HG02623 (cell line): Measurements from ENCODE around the gene WDR27.
A peak's percentile ranks its signal among the peaks of the same experiment; 100 is the strongest.
"Not testable (repeated sequence)": the region's sequence is repeated elsewhere in the genome, so short reads cannot be mapped to it uniquely, and the experiment has no call there.

ENCODE experiments used
- ATAC-seq: cut with Tn5 transposase; IDR thresholded peaks from one replicate; pipeline ENCODE4 v1.9.1; 2021; ENCODE audit warnings: moderate library complexity; ENCODE audit not compliant: unreplicated experiment

The WDR27 gene

DNA sequence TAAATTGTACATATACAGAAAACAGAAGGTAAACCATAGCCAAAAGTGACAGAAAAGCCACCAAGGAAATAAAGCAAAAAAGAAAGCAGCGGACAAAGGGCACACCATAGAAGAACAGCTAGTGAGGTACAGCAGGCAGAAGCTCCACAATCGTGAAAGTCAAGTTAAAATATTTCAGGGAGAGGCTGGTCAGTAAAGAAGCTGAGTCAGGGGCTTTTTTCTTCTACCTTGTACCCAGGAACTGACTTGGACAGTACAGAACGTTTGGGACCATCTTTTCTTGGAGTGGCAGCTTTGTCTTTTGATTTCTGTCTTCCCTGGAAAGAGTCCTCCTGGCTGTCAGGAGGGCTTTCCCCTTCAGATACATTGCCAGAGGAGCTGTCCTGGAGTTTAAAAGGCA lies 8.2 kb upstream of the WDR27 start:
- ATAC-seq, result no peak

DNA sequence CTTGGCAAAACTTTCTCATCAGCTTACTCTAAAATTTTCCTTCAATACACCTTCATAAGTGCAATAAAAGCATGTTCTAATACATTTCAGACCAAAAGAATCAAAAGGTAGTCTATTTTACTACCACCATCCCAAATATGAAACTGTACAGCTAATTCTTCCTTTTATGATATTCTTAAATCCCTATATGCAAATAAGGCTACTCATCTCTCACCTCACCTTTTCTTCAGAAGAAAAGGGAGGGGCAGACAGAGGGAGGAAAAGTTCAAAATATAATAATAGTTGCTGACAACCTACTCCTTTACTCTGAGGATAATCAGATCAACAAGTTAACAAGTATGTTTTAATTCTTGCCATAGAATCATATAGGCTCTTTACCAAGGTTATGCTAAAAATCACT lies 7.5 kb upstream of the WDR27 start:
- no peak for ATAC-seq

DNA sequence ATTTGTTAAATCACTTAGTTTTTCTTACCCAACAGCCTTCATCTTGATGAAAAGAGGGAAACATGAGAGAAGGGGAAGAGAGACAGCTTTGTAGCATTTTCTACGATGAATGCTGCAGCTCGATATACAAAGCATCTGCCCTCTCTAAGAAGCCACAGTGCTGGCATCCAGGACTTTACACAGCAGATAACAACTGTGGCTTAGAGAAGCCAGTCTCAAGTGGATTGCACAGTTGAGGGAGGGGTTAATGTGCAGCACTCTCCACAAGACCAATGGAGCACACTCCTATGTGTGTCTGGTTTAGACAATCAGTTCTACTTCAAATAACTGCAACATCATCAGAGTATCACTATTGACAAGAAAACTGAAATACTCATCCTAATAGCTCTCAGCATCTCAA lies 5.9 kb upstream of the WDR27 start:
- no peak for ATAC-seq

DNA sequence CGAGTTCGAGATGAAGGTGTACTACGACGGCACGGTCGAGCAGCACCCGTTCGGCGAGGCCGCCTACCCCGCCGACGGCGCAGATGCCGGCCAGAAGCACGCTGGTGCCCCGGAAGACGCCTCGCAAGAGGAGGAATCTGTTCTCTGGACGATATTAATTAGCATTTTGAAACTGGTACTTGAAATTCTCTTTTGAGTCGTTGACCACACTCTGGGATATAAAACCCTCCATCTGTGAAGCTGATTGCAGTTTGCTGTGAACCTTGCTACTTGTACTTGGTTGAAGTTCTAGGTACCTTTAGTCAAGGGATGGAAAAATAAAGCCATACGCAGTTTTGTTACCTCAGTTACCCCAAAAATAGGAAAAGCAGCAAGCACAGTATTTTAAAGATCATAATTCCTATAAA lies 1.0 kb upstream of the WDR27 start:
- ATAC-seq, result peak; percentile 9

DNA sequence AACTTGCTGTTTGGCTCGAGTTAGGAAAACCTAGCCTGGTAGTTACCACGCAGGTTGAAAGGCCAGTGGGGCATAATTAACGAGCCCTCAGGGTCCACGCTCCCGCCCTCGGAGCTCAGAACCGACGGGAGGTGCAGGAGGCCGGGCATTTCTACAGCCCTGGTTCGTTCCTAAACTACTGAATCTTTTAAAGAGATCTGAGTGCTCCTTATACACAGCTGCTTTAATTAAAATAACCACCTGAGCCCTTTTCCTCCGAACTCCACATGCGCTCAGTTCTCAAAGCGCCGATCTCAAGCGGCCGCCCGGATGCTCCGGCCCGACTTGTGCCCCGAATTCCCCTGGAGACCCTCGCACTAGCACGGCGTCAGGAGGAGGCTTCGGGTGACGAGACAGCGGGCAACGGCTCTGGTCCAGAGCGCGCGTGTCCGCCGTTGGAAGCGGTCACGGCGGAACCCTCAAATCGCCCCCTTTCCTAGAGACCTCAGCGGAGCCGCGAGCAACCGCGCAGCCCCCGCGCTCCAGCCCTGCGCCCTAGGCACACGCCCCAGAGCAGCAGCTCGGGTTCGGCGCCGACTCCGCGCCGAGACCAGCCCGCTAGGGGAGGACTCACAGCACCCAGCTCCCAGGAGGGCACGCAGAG lies 397 bp downstream of the WDR27 start:
- no peak for ATAC-seq

DNA sequence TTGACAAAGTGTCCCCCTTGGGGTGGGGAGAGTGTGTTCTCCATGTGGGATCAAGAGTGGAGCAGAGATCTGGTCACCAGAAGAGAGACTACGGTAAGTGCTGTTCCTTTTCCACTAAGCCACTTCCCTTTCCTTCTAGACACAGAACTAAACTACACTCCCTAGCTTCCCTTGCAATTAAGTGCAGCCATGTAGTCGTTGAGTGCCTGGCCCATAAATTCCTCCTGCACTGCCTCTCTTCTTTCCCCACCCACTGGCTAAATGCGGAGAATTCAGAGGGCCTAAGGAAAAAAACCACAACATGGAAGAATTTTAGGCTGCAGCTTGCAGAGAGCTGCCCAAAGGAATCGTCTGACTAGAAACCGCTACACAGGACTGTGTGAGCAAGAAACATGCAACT lies 1.5 kb downstream of the WDR27 start:
- no peak for ATAC-seq

DNA sequence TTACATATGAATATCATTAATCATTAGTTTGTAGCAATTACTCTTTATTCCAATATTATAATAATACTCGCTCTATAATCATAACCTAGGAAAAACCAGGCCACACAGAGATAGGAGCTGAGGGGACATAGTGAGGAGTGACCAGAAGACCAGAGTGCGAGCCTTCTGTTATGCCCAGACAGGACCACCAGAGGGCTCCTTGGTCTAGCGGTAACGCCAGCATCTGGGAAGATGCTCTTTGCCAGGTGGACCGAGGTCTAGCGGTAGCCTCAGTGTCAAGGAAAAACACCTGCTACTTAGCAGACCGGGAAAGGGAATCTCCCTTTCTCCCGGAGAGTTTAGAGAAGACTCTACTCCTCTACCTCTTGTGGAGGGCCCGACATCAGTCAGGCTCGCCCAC lies 4.7 kb downstream of the WDR27 start:
- not testable (repeated sequence) for ATAC-seq

DNA sequence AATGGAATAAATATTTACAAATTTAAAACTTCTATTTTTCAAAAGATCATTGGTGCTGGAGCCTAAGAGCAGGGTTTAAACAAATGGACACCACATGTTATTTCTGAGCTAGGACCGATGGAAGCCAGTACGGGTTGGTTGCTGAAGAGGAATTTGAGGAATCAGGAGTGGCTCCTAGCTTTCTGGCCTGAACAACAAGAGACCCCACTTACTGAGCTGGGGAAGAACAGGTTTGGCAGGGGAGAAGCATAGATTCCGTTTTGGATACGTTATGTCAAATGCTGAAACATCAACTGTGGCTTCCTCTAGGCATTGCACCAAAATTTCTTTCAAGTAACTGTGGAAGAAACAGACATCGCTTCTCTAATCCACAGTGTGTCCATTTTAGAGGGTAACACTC lies 6.7 kb downstream of the WDR27 start:
- no peak for ATAC-seq

DNA sequence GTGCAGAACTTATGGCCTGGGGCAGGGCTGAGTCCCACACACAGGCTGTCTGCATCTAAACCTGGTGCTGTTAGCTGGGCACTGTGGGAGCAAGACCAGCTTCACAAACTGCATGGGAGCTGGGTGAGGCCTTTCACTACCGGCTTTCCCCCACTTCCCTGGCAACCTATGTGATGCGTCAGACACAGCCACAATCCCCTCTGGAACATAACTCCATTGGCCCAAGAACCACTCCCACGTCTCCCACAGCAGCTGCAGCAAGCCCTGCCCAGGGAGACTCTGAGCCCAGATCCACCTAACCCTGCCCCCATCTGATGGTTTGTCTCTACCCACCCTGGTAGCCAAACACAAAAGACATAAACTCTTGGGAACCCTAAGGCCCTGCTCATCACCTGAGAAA lies 9.3 kb downstream of the WDR27 start:
- no peak for ATAC-seq

DNA sequence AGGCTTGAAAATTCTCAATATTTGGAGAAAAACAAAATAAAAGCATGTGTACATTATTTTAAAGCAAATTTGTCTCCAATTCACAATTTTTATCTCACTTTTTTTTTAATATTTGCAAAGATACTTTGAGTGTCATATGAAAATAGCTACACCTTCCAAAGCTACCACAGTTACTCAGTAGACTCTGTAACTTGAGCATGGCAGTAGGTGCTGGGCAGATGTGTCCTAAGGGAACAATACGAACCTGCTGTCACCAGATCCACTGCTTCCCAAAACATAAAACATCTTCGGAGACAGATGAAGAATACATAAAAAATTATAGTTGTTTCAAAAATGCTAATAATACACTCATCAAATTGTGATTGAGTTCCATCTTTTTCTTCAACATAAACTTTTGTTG lies 10.6 kb downstream of the WDR27 start:
- no peak for ATAC-seq

DNA sequence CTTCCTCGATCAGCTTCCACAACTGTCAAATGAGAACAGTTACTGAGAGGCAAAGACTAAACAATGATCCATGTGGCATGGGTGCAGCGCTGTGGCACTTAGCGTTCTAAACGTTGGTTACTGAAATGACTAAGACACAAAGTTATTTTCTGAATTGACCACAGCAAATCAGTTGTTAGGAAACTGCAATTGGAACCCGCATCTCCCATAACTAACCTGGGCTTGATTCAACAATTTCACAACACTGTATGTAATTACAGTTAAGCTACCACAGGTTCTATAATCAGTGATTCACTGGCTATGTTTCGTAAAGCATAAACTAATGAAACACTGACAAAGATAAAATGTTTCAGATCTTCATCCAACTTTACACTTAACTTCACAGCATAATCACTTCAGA lies 12.5 kb downstream of the WDR27 start:
- no peak for ATAC-seq

DNA sequence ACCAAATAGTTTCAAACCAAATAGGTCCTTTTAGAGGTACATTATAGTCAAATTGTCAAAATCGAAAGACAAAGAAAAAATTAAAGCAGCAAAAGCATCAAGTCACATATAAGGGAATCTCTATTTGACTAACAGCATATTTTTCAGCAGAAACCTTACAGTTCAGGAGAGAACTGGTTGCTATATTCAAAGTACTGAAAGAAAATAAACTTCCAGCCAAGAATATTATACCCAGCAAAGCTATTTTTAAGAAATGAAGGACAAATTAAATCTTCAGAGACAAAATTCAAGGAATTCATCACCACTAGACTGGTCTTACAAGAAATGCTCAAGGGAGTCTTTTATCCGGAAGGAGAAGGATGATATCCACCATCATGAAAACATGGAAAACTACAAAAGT lies 16.0 kb downstream of the WDR27 start:
- no peak for ATAC-seq

DNA sequence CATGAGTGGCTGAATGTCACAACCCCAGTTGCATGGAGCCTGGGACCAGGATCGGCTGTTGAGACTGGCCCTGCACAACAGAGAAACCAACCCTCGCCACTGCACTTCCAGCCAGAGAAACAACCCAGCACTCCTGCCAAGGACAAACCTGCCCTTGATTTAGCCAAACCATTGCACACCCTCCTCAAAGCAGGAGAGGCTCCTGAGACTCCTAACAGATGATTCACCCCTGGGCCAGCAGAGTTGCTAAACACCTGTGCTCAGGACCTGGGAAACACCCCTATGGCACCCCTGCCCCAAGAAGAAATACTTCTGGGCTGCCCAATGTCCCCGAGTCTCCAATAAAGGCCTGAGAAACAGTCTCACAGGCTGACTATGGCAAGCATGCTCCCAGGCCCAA lies 17.8 kb downstream of the WDR27 start:
- no peak for ATAC-seq

DNA sequence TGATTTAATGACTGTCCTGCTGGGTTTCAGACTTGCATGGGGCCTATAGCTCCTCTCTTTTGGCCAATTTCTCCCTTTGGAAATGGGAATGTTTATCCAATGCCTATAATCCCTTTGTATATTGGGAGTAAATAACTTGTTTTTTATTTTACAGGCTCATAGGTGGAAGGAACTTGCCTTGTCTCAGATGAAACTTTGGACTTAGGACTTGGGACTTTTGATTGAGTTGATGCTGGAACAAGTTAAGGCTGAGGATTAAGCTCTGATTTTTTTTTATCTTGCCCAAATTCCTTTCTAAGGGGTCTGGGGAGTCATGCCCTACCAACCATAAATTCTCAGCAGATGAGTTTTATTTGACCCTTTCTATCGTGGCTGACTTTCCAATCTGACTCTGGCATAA lies 23.5 kb downstream of the WDR27 start:
- no peak for ATAC-seq

DNA sequence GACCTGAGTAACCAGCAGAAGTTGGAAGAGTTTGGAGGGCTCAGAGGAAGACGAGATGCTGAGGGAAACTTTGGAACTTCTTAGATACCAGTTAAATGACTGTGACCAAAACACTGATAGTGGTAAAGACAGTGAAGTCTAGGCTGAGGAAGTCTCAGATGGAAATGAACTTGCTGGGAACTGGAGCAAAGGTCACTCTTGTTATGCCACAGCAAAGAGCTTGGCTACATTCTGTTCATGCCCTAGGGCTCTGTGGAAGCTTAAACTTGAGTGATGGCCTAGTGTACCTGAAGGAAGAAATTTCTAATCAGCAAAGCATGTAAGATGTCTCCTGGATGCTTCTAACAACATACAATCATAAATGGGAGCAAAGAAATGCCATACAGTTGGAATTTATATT lies 24.7 kb downstream of the WDR27 start:
- ATAC-seq, result no peak

DNA sequence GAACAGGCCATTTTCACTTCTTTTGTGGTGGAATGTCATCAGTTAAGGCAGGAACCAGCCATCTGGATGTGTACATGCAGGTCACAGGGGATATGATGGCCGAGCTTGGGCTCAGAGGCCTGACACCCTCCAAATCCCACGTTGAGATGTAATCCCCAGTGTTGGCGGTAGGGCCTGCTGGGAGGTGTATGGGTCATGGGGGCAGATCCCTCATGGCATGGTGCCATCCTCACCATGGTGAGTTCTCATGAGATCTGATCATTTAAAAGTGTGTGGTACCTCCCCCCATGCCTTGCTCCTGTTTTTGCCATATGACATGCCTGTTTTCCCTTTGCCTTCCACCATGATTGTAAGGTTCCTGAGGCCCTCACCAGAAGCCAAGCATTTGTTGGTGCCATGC lies 26.8 kb downstream of the WDR27 start:
- no peak for ATAC-seq

DNA sequence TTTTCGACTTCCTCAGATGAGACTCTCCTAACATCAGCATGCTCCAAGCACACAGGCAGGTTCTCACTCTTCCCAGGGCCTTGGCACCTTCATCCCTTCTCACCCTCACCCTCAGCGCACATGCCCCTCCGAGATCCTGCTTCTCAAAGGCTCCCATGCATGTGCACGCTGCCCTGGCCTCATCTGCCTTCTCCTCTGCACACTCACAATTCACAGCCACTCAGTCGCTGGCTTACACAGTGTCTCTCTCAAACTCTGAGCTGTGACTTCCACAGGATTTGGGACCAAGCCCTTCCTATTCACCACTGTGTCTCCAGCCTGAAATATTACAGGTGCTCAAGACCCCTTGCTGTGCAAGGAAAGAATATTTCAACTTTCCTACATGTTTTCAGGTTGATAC lies 30.3 kb downstream of the WDR27 start:
- no peak for ATAC-seq

DNA sequence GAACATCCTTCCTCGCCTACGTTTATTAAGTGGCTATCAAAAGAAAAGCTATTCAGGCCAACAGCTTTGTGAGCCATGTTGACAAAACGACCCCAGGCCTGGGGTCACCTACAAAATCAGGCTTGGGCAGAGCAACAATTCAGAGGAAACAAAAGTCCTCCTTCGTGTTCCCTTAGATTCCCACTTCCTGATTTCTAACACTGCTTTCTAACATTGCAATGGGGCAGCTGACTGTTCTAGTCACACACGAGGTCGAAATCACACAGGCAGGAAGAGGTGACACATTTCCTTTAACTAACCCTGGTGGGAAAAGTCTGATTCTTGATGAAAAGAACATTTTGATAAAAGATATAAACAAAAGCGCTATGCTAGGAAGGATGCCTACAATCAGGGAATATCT lies 31.9 kb downstream of the WDR27 start:
- ATAC-seq, result no peak

DNA sequence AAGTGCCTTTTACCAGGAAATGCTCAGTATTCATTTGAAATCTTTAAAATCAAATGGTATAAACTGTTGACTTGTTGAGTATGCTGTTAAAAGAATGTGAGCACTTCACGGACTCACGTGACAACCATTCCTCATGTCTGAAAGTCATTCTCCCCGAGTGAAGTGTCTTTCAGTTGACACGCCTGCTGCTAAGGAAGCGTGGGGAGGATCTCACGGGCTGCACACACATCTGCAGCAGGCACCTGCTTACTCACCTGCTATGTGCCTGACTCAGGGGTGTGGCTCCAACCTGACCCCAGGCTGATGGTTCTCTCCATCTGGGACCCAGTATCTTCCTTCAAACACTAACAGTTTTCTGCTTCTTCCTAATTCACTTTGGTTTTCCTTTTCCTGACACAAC lies 32.7 kb downstream of the WDR27 start:
- no peak for ATAC-seq

DNA sequence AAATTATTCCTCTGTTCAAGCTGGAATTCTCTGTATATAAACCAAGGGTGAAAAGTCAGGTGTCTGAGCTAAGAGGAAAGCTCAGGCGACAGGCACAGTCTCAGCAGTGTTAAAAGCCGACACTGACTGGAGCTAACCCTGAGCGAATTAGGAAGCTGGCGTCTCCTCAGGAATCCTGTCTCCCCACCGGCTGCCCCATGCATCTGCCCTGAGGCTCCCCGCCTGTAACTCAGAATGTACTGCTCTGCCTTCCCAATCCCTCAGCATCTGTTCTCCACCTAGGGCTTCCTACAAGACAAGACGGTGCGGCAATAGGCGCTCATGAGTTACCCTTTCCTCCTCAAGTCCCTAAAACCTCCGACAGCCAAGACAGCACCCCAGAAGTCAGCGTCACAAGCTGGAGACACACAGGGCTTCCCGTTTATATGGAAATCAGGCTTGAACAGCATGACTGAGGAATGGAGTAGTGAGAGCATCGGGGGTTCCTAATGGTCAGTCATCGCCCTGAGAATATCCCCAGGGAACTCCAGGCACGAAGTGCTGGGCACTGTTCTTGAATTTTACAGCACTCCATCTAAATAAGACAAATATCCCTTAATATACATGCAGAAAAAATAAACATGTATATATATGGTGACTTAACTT lies 33.5 kb downstream of the WDR27 start:
- no peak for ATAC-seq

DNA sequence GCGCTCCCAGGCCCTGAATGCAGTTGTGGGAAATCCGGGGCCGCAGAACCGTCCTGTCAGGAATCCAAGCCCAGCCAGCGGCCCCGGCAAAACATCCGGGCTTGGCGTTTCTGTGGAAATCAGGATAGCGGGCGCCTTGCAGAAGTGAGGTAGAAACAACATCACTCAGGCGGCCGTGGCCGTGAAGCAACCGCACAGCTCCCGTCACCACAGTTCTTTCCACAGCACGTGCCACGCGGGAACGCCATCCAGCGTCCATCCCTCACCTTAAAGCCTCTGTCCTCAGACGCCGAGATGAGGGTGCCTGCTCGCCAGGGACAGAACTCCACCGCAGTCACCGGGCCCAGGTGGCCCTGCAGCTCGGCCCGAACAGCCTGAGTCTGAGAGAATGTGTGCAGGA lies 34.1 kb downstream of the WDR27 start:
- ATAC-seq, result no peak

DNA sequence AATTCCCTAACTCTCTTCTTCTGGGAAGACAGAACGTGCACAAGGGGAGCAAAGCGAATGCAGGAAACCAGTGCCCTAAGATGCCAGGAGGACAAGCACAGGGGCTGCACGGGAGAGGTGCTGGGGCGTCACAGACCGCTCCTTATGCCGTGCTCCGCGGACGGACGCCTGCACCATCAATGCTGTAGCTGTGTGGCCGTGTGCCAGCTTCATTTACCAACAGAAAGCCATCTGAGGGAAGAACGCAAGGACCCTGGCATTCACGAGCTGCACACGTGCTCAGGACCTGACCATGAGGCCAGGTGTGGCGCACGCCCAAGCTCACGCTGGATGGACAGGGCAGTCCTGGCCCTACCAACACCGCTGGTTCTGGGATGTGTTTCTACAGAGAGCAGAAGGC lies 35.4 kb downstream of the WDR27 start:
- ATAC-seq, result no peak

DNA sequence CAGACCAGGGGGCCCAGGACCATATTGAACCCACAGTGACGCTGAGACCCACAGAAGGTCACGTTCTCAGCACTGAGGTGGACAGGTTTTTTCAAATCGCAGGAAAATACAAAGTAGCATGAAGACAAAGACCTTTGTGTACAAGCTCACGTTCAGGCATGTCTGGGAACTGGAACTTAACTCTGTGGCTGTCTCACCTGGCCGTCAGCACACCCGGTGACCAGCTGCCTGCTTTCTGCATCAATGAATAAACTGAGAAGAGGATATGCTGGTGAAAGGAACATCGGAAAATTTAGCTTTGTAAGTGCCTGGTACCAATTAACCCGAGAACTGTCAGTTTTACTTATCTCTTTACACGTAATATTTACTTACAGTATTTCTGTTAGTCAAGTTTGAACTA lies 36.5 kb downstream of the WDR27 start:
- ATAC-seq, result no peak
